Measurements from ENCODE around the gene CHAD. TPM values are rescaled to one million over a fixed set of nuclear protein-coding genes. Genes with fewer than 3 reads are reported as not detected.

Gene CHAD
- total and polyA plus RNA-seq, 2 of the 13 experiments (the other 11 are each of a cell fraction or from before 2014, with no cell fraction given) = 1.4 TPM; not detected in 1

DNA sequence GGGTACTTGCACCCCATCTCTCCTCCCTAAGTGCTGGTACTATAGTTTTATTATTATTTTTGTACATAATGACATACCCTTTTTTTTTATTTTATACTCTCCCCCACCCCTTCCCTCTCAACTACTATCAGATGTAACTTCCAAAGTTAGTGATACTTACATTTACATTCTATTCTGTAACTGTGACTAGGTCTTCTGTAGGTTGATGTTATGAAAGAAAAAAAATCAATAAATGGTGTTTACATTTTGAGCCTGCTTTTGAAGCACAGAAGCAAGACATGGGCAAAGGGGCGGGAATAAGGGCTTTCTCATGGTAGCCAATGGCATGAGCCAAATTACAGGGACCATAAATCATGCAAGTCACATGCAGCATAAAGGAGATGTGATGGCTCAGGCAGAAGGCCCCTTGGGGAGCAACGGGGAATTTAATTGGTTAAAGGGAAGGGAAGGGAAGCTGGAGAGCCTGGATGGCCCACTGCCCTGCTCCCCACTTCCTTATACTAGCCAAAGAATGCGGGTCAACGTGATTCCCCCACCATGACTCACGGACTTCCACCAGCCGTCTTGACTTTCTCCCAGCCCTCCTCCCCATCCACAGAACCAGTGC, 45.0 kb downstream of the CHAD start (continued):
- TF ChIP-seq, protein P1, sequence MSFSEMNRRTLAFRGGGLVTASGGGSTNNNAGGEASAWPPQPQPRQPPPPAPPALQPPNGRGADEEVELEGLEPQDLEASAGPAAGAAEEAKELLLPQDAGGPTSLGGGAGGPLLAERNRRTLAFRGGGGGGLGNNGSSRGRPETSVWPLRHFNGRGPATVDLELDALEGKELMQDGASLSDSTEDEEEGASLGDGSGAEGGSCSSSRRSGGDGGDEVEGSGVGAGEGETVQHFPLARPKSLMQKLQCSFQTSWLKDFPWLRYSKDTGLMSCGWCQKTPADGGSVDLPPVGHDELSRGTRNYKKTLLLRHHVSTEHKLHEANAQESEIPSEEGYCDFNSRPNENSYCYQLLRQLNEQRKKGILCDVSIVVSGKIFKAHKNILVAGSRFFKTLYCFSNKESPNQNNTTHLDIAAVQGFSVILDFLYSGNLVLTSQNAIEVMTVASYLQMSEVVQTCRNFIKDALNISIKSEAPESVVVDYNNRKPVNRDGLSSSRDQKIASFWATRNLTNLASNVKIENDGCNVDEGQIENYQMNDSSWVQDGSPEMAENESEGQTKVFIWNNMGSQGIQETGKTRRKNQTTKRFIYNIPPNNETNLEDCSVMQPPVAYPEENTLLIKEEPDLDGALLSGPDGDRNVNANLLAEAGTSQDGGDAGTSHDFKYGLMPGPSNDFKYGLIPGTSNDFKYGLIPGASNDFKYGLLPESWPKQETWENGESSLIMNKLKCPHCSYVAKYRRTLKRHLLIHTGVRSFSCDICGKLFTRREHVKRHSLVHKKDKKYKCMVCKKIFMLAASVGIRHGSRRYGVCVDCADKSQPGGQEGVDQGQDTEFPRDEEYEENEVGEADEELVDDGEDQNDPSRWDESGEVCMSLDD (CRISPR knock-in tag; IDR thresholded peaks at IDR 0.05; ENCODE audit: borderline replicate concordance) = no peak
- TF ChIP-seq ZNF12 (CRISPR knock-in tag; IDR thresholded peaks at IDR 0.05) (peak; percentile 62; the same call in 1 of the 2 replicates), FOXA1 (IDR thresholded peaks at IDR 0.05) (peak; percentile 72), FOXA1 (CRISPR knock-in tag; IDR thresholded peaks at IDR 0.05) (peak; percentile 96), ZNF34 (CRISPR knock-in tag; IDR thresholded peaks at IDR 0.05; ENCODE audit: borderline replicate concordance) (no peak), KLF15 (CRISPR knock-in tag; IDR thresholded peaks at IDR 0.05; ENCODE audit: borderline replicate concordance) (no peak), ZSCAN25 (CRISPR knock-in tag; IDR thresholded peaks at IDR 0.05) (no peak), ESRRA (CRISPR knock-in tag; IDR thresholded peaks at IDR 0.05; ENCODE audit: low read depth) (peak; percentile 49; the same call in 1 of the 2 replicates), ZNF570 (CRISPR knock-in tag; IDR thresholded peaks at IDR 0.05; ENCODE audit: borderline replicate concordance) (0 out of 2 replicates have a peak, but pooled peaks have one; percentile 83), GLI4 (CRISPR knock-in tag; IDR thresholded peaks at IDR 0.05; ENCODE audit: borderline replicate concordance) (peak; percentile 59; the same call in 1 of the 2 replicates), ZBTB1 (CRISPR knock-in tag; IDR thresholded peaks at IDR 0.05; ENCODE audit: borderline replicate concordance) (no peak), ATM (IDR thresholded peaks at IDR 0.05; ENCODE audit: borderline replicate concordance) (no peak), SMARCC2 (IDR thresholded peaks at IDR 0.05) (no peak), SPEN (CRISPR knock-in tag; IDR thresholded peaks at IDR 0.05; ENCODE audit: low read depth) (no peak), KDM4B (CRISPR knock-in tag; IDR thresholded peaks at IDR 0.05) (no peak; the same call in 1 of the 2 replicates), GTF3A (CRISPR knock-in tag; conservative IDR thresholded peaks at IDR 0.05) (no peak), NCOA5 (CRISPR knock-in tag; IDR thresholded peaks at IDR 0.05) (no peak), ZNF644 (CRISPR knock-in tag; IDR thresholded peaks at IDR 0.05; ENCODE audit: low read depth) (peak; percentile 88), CCDC6 (CRISPR knock-in tag; IDR thresholded peaks at IDR 0.05) (no peak), NFYB (CRISPR knock-in tag; IDR thresholded peaks at IDR 0.05) (peak; percentile 47; the same call in 1 of the 2 replicates)
- TF ChIP-seq, protein P2, sequence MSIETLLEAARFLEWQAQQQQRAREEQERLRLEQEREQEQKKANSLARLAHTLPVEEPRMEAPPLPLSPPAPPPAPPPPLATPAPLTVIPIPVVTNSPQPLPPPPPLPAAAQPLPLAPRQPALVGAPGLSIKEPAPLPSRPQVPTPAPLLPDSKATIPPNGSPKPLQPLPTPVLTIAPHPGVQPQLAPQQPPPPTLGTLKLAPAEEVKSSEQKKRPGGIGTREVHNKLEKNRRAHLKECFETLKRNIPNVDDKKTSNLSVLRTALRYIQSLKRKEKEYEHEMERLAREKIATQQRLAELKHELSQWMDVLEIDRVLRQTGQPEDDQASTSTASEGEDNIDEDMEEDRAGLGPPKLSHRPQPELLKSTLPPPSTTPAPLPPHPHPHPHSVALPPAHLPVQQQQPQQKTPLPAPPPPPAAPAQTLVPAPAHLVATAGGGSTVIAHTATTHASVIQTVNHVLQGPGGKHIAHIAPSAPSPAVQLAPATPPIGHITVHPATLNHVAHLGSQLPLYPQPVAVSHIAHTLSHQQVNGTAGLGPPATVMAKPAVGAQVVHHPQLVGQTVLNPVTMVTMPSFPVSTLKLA (IDR thresholded peaks at IDR 0.05) = 0 out of 2 replicates have a peak, but pooled peaks have one; percentile 11
- TF ChIP-seq, protein P3, sequence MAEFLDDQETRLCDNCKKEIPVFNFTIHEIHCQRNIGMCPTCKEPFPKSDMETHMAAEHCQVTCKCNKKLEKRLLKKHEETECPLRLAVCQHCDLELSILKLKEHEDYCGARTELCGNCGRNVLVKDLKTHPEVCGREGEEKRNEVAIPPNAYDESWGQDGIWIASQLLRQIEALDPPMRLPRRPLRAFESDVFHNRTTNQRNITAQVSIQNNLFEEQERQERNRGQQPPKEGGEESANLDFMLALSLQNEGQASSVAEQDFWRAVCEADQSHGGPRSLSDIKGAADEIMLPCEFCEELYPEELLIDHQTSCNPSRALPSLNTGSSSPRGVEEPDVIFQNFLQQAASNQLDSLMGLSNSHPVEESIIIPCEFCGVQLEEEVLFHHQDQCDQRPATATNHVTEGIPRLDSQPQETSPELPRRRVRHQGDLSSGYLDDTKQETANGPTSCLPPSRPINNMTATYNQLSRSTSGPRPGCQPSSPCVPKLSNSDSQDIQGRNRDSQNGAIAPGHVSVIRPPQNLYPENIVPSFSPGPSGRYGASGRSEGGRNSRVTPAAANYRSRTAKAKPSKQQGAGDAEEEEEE (CRISPR knock-in tag; IDR thresholded peaks at IDR 0.05; ENCODE audit: borderline replicate concordance) = no peak
- TF ChIP-seq, protein P4, sequence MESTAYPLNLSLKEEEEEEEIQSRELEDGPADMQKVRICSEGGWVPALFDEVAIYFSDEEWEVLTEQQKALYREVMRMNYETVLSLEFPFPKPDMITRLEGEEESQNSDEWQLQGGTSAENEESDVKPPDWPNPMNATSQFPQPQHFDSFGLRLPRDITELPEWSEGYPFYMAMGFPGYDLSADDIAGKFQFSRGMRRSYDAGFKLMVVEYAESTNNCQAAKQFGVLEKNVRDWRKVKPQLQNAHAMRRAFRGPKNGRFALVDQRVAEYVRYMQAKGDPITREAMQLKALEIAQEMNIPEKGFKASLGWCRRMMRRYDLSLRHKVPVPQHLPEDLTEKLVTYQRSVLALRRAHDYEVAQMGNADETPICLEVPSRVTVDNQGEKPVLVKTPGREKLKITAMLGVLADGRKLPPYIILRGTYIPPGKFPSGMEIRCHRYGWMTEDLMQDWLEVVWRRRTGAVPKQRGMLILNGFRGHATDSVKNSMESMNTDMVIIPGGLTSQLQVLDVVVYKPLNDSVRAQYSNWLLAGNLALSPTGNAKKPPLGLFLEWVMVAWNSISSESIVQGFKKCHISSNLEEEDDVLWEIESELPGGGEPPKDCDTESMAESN (CRISPR knock-in tag; conservative IDR thresholded peaks at IDR 0.05) = no peak
